ENCODE results near the gene NPM3. TPM values are rescaled to one million over a fixed set of nuclear protein-coding genes. Genes with fewer than 3 reads are reported as not detected.

The NPM3 gene
- total RNA-seq, 4 donors from 2014 or later = 16.8 to 32.8 (median 25.7) TPM

DNA sequence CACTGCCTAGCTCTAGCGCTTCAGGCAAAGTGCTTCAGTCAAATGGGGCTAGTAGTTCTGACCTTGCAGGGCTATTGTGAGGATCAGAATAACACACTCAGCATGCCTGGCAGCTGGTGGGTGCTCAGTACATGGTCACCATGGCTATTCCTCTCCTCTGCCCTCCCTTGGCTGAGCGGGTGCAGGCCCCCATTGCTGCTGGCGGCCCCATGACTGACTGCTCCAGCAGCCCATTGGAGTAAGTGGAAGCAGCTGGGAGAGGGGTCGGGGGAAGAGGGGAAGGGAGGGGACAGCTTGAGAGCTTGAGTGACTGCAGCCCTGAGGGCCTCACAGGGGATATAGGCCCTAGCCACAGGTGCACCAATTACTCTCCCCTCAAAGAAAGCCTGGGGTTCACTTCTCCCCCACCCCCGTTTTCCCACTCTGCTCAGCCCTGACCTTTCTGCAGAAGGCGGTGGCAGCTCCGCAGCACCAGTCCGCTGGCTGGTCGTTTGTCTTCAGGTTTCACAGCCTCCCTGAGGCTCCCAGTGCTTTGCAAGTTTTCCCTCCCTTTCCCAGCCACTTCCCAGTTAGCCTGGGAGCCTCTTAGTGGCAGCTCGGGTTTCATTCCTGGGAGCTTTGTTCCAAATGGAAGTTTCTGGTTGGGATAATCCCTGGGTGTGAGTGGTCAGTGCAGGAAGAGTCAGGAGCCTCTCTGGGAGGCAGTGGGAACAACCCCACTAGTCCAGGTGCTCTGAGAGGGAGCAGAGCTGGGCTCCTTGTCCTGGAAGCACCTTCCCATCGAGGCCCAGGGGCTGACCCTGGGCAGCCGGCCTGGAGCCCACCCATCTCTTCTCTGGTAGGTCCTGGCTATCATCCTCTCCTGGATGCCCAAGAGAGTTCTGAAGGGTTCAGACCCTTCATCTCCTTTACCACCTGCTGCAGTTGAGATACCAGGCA is 23.7 kb downstream of the NPM3 start:
- TF ChIP-seq CTCF (IDR thresholded peaks at IDR 0.05; ENCODE audit: low read depth) = no peak

DNA sequence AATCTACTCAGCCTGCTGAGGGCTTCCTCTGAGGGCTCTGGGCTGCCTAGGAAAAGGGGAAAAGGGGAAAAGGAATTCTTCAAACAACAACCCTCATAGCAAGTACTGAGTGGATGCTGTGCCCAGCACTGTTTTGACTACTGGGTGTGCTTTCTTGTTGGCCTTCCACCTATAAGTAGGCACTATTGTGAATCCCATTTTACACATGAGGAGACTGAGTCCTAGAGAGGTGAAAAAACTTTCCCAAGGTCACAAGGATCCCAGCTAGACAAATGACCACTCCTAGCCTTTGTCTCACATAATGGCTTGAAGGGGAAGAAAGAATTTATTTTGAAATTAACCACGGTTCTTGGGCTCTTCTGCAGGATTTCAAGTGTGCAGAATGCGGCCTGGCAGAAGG is 24.4 kb downstream of the NPM3 start:
- no peak for TF ChIP-seq CTCF (IDR thresholded peaks at IDR 0.05; ENCODE audit: low read depth)

DNA sequence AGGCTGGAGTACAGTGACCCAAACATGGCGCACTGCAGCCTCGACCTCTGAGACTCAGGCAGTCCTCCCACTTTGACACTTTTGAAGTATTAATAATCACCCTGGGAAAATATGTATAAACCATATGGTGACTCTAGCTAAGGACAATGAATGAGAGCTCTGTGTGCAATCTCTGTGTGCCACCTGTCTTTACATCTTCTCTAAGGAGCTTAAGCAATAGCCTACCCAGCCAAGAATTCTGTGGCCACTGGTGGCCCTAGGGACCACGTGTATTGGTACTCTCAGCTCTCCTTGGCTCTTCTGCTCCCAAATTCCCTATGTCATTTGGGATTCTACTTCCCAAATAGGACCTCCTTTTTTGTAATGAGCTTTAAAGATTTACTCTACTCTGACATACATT is 31.0 kb downstream of the NPM3 start:
- no peak for TF ChIP-seq CTCF (IDR thresholded peaks at IDR 0.05; ENCODE audit: low read depth)

GRCh38 chr10:101749047-101750016 is 33.9 kb downstream of the NPM3 start:
- no peak for TF ChIP-seq CTCF (IDR thresholded peaks at IDR 0.05; ENCODE audit: low read depth)

DNA sequence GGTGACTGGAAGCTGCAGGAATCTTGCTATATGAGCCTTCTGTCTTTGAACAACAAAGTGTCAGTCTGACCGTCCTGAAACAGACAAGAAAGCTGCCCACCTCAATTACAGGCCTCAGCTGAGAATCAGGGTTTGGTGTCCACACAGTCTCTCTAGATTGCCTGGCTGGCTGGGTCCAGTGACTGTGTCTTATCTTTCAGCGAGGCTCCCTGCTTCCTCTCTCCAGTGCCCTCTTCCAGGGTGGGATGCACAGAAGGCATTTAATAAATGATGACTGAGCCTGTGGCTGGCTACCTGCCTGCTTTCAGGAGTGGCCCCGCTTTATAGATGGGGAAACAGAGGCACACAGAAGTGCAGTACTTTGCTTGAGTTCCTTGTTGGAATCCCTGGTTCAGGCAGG is 34.8 kb downstream of the NPM3 start:
- no peak for TF ChIP-seq CTCF (IDR thresholded peaks at IDR 0.05; ENCODE audit: low read depth)

- no peak for TF ChIP-seq CTCF (IDR thresholded peaks at IDR 0.05; ENCODE audit: low read depth)
Observed at GRCh38 chr10:101745074-101745696, 38.1 kb downstream of the NPM3 start.
